GM12878 (cell line): ENCODE results near the gene FBXO7. TPM values are rescaled to one million over a fixed set of nuclear protein-coding genes. Genes with fewer than 3 reads are reported as not detected.

Experiments
- ATAC-seq: fragments of 200-7000 bp; cut with Tn5 transposase; 3 replicates; pipeline ENCODE4 v1.9.1; 2020; ENCODE audit warnings: mild to moderate bottlenecking, moderate library complexity
- BruUV-seq: library from RNA; stranded (reverse); fragments of 400-500 nt; replicated peaks from 2 replicates; lab custom pipeline; 2021; lab: Mats Ljungman, UMichigan
- CTCF ChIA-PET: fragments of 300-600 bp; sonication (Branson Sonifier 250); formaldehyde crosslinking; extraction: SDS; loops from one replicate; lab custom pipeline; 2021; ENCODE audit warnings: inconsistent platforms; lab: Yijun Ruan, JAX
- POLR2A ChIA-PET: fragments of 350-600 bp; formaldehyde crosslinking; extraction: SDS; loops from one replicate; lab custom pipeline; 2021; ENCODE audit warnings: inconsistent platforms; lab: Charles Lee
- RAD21 ChIA-PET: fragments of 300-600 bp; sonication (Branson Sonifier 250); formaldehyde crosslinking; loops from one replicate; lab custom pipeline; 2023; ENCODE audit warnings: antibody characterized with exemption; ENCODE audit not compliant: unreplicated experiment; lab: Charles Lee
- SMC1A ChIA-PET: fragments of 300-600 bp; sonication (Branson Sonifier 250); formaldehyde crosslinking; loops from one replicate; lab custom pipeline; 2023; ENCODE audit not compliant: unreplicated experiment, uncharacterized antibody; lab: Charles Lee
- DNase-seq: peaks from one replicate; pipeline ENCODE4 v3.0.0-alpha.2; 2011; ENCODE audit warnings: low read depth, low spot score
- FAIRE-seq: peaks from 3 replicates; lab custom pipeline; 2011; peaks lifted over from hg19 to GRCh38; lab: Jason Lieb, UNC
- H2AFZ ChIP-seq: 2 replicates; pipeline ENCODE4 v1.6.0; 2011; ENCODE audit warnings: low read depth, low read length, control low read depth; ENCODE audit not compliant: control insufficient read depth
- H3K27ac ChIP-seq: 2 replicates; pipeline ENCODE4 v1.5.1; 2011; ENCODE audit warnings: control low read depth; ENCODE audit not compliant: control insufficient read depth, insufficient read depth
- H3K27me3 ChIP-seq, 2 experiments: replicated peaks in 1 of 2; 2 replicates each; pipeline versions ENCODE4 v1.6.0 to v1.6.1; 2011; ENCODE audit warnings: low read length in 1 of 2; ENCODE audit not compliant: control insufficient read depth in 2 of 2, insufficient read depth in 2 of 2
- H3K36me3 ChIP-seq, 2 experiments: 2 replicates each; pipeline ENCODE4 v1.5.1; 2011; ENCODE audit warnings: low read length in 1 of 2; ENCODE audit not compliant: control insufficient read depth in 2 of 2, insufficient read depth in 2 of 2
- H3K4me1 ChIP-seq: 2 replicates; pipeline ENCODE4 v1.6.1; 2011; ENCODE audit warnings: mild to moderate bottlenecking, low read length, moderate library complexity, mixed read lengths; ENCODE audit not compliant: control insufficient read depth, insufficient read depth
- H3K4me2 ChIP-seq: 2 replicates; pipeline ENCODE4 v1.6.0; 2011; ENCODE audit warnings: control low read depth; ENCODE audit not compliant: control insufficient read depth, insufficient read depth
- H3K4me3 ChIP-seq: fragments of 200-600 bp; sonication (generic); 2 replicates; pipeline ENCODE4 v1.5.1; 2016
- H3K79me2 ChIP-seq: 2 replicates; pipeline ENCODE4 v1.6.0; 2011; ENCODE audit warnings: low read length; ENCODE audit not compliant: control insufficient read depth, insufficient read depth
- H3K9ac ChIP-seq: 2 replicates; pipeline ENCODE4 v1.8.0; 2011; ENCODE audit warnings: low read length, control low read depth, mixed read lengths; ENCODE audit not compliant: control insufficient read depth, insufficient read depth
- H3K9me3 ChIP-seq: replicated peaks from 3 replicates; pipeline ENCODE4 v1.5.1; 2011; ENCODE audit warnings: mild to moderate bottlenecking, low read length; ENCODE audit not compliant: control insufficient read depth, insufficient read depth
- H4K20me1 ChIP-seq: 2 replicates; pipeline ENCODE4 v1.6.0; 2011; ENCODE audit not compliant: control insufficient read depth, insufficient read depth
- CHD1 ChIP-seq: IDR thresholded peaks from 2 replicates; pipeline ENCODE4 v1.6.1; 2012; ENCODE audit warnings: low read depth, low read length, improper control_type of control experiment
- EP300 ChIP-seq, 2 experiments: fragments of 150-350 bp in 1 of 2; IDR thresholded peaks; 2 replicates each; pipeline ENCODE4 v1.6.1; 2011 to 2012; ENCODE audit warnings: low read depth in 2 of 2, low read length in 2 of 2, borderline replicate concordance in 1 of 2, improper control_type of control experiment in 1 of 2, inconsistent platforms in 1 of 2; ENCODE audit not compliant: control insufficient read depth in 1 of 2
- IRF4 ChIP-seq: IDR thresholded peaks from 2 replicates; pipeline ENCODE4 v1.6.1; 2011; ENCODE audit warnings: low read depth, low read length
- LARP7 ChIP-seq: fragments of 450-650 bp; IDR thresholded peaks from 2 replicates; pipeline ENCODE4 v1.6.1; 2017; ENCODE audit warnings: mild to moderate bottlenecking
- NR2F1 ChIP-seq: fragments of 450-650 bp; conservative IDR thresholded peaks from 2 replicates; pipeline ENCODE4 v1.6.1; 2017; ENCODE audit warnings: mild to moderate bottlenecking
- RB1 ChIP-seq: fragments of 450-650 bp; formaldehyde crosslinking; IDR thresholded peaks from 2 replicates; pipeline ENCODE4 v1.6.1; 2017; ENCODE audit warnings: mild to moderate bottlenecking, borderline replicate concordance
- SREBF1 ChIP-seq: IDR thresholded peaks from 2 replicates; pipeline ENCODE4 v1.6.1; 2012; ENCODE audit warnings: mild to moderate bottlenecking, low read length
- TCF7 ChIP-seq: IDR thresholded peaks from 2 replicates; pipeline ENCODE4 v1.6.1; 2014; ENCODE audit warnings: antibody characterized with exemption, borderline replicate concordance
- ZNF274 ChIP-seq: IDR thresholded peaks from one replicate; pipeline ENCODE4 v1.8.0; 2011; ENCODE audit not compliant: insufficient read length, insufficient read depth
- ZNF384 ChIP-seq: IDR thresholded peaks from 2 replicates; pipeline ENCODE4 v1.6.1; 2012; ENCODE audit warnings: low read depth, mild to moderate bottlenecking, low read length, improper control_type of control experiment, borderline replicate concordance
- WGBS: methylation state at CpG from one replicate; pipeline ENCODE4 v1.1.6; 2016; ENCODE audit warnings: low lambda C conversion rate; ENCODE audit not compliant: insufficient replicate concordance, insufficient coverage; ENCODE audit errors: missing lambda C conversion rate; 5-methylcytosine and 5-hydroxymethylcytosine counted together
- in situ Hi-C: fragments of 300-500 bp; cut with MboI; formaldehyde crosslinking; loops from 9 replicates; pipeline ENCODE4 v1.14.3; 2018; ENCODE audit warnings: mixed read lengths
- intact Hi-C: fragments of 100-400 bp; cut with micrococcal nuclease; formaldehyde crosslinking; loops from one replicate; pipeline ENCODE4 v1.14.2; 2022; ENCODE audit not compliant: unreplicated experiment
- polyA plus RNA-seq, 11 experiments: library from polyadenylated mRNA; depleted of rRNA in 4 of 11; unstranded in 6 of 11; stranded (reverse) in 5 of 11; fragments of >200 nt; fragmentation: Nextera tagmentation in 4 of 11; fragmentation: Illumina TruSeq in 1 of 11; extraction: Ambion mirVana in 4 of 11; extraction: Trizol in 1 of 11; gene quantifications; 1 replicate in 1 of 11; 2 replicates in 10 of 11; pipeline versions ENCODE4 v1.2.1 to v1.2.3, GENCODE V29; 2011 to 2016; ENCODE audit warnings: inconsistent platforms in 2 of 11, missing spikeins in 2 of 11, low read depth in 1 of 11
- total RNA-seq, 4 experiments: library from RNA; depleted of rRNA in 3 of 4; stranded (reverse); fragments of >200 nt in 3 of 4; fragmentation: Illumina TruSeq in 1 of 4; extraction: Trizol in 1 of 4; gene quantifications; 2 replicates each; pipeline versions ENCODE4 v1.2.1 to v1.2.3, GENCODE V29; 2013 to 2021
- TF ChIP-seq, protein P1 (sequence below): fragments of 450-650 bp; IDR thresholded peaks from 2 replicates; pipeline ENCODE4 v1.6.1; 2014; ENCODE audit warnings: mild to moderate bottlenecking
- TF ChIP-seq, protein P2 (sequence below): IDR thresholded peaks from 2 replicates; pipeline ENCODE4 v1.6.1; 2011; ENCODE audit warnings: low read depth, low read length, improper control_type of control experiment, borderline replicate concordance
- TF ChIP-seq, protein P3 (sequence below): IDR thresholded peaks from 2 replicates; pipeline ENCODE4 v1.6.1; 2012; ENCODE audit warnings: low read length, inconsistent platforms

FBXO7 gene
- total and polyA plus RNA-seq, 10 of the 15 experiments (the other 5 are each of a cell fraction or from before 2014, with no cell fraction given) = 37.3 to 192 (median 110) TPM

DNA sequence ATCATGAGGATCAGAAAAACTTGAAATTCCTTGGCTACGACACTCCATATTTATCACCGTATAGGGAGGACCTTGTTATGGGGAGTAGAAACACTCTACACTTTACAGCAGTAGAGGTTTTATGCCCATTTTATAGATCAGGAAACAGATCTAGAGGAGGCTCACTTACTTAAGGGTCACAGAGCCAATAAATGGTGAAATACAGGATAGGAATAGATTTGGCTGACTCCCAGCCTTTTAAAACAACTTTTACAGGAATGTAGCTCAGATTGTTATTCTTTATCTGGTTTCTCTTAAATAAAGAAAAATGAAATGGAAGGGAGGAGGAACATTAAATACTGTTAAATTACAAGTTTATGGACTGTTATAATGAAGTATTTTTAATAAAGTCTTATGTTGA lies 14.8 kb downstream of the FBXO7 start:
- Histone ChIP-seq H3K36me3 (peaks cover 10 to 38% of the 10 kb centered on the region in 2 experiments), H3K4me2 (no peak overlapping the region), H3K9me3 (no peaks in the 10 kb centered on the region), H3K9ac (no peak overlapping the region), H3K4me1 (no peaks in the 10 kb centered on the region), H3K27me3 (no peaks in the 10 kb centered on the region), H2AFZ (no peak overlapping the region), H3K27ac (no peak overlapping the region), H4K20me1 (no peaks in the 10 kb centered on the region), H3K4me3 (no peak overlapping the region), H3K79me2 (no peaks in the 10 kb centered on the region)
- in situ Hi-C loops = no loop called here
- DNase-seq (no peak), ATAC-seq (no peak), FAIRE-seq (no peak)
- ChIA-PET CTCF (no interaction called here), POLR2A (no interaction called here), RAD21 (no interaction called here), SMC1A (no interaction called here)
- WGBS = 100% methylated on average over 2 of the region's 2 CpGs
- TF ChIP-seq RB1 (no peak), ZNF384 (no peak), EP300 (IDR thresholded peaks at IDR 0.05; ENCODE audit: borderline replicate concordance in 1 of 2, control insufficient read depth in 1 of 2, low read depth in 2 of 2, low read length in 2 of 2) (no peak), CHD1 (no peak), NR2F1 (no peak), TCF7 (no peak), IRF4 (no peak), ZNF274 (no peak), LARP7 (no peak), SREBF1 (no peak)
- TF ChIP-seq, protein P1, sequence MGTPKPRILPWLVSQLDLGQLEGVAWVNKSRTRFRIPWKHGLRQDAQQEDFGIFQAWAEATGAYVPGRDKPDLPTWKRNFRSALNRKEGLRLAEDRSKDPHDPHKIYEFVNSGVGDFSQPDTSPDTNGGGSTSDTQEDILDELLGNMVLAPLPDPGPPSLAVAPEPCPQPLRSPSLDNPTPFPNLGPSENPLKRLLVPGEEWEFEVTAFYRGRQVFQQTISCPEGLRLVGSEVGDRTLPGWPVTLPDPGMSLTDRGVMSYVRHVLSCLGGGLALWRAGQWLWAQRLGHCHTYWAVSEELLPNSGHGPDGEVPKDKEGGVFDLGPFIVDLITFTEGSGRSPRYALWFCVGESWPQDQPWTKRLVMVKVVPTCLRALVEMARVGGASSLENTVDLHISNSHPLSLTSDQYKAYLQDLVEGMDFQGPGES = no peak
- TF ChIP-seq, protein P2, sequence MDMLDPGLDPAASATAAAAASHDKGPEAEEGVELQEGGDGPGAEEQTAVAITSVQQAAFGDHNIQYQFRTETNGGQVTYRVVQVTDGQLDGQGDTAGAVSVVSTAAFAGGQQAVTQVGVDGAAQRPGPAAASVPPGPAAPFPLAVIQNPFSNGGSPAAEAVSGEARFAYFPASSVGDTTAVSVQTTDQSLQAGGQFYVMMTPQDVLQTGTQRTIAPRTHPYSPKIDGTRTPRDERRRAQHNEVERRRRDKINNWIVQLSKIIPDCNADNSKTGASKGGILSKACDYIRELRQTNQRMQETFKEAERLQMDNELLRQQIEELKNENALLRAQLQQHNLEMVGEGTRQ = no peak
- TF ChIP-seq, protein P3, sequence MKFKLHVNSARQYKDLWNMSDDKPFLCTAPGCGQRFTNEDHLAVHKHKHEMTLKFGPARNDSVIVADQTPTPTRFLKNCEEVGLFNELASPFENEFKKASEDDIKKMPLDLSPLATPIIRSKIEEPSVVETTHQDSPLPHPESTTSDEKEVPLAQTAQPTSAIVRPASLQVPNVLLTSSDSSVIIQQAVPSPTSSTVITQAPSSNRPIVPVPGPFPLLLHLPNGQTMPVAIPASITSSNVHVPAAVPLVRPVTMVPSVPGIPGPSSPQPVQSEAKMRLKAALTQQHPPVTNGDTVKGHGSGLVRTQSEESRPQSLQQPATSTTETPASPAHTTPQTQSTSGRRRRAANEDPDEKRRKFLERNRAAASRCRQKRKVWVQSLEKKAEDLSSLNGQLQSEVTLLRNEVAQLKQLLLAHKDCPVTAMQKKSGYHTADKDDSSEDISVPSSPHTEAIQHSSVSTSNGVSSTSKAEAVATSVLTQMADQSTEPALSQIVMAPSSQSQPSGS = no peak
- intact Hi-C loops = no loop called here
- no TSS peak for BruUV-seq
